ENCODE results near the gene IQCB1.
"Not testable (repeated sequence)": the region's sequence is repeated elsewhere in the genome, so short reads cannot be mapped to it uniquely, and the experiment has no call there.

The IQCB1 gene, protein sequence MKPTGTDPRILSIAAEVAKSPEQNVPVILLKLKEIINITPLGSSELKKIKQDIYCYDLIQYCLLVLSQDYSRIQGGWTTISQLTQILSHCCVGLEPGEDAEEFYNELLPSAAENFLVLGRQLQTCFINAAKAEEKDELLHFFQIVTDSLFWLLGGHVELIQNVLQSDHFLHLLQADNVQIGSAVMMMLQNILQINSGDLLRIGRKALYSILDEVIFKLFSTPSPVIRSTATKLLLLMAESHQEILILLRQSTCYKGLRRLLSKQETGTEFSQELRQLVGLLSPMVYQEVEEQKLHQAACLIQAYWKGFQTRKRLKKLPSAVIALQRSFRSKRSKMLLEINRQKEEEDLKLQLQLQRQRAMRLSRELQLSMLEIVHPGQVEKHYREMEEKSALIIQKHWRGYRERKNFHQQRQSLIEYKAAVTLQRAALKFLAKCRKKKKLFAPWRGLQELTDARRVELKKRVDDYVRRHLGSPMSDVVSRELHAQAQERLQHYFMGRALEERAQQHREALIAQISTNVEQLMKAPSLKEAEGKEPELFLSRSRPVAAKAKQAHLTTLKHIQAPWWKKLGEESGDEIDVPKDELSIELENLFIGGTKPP

DNA sequence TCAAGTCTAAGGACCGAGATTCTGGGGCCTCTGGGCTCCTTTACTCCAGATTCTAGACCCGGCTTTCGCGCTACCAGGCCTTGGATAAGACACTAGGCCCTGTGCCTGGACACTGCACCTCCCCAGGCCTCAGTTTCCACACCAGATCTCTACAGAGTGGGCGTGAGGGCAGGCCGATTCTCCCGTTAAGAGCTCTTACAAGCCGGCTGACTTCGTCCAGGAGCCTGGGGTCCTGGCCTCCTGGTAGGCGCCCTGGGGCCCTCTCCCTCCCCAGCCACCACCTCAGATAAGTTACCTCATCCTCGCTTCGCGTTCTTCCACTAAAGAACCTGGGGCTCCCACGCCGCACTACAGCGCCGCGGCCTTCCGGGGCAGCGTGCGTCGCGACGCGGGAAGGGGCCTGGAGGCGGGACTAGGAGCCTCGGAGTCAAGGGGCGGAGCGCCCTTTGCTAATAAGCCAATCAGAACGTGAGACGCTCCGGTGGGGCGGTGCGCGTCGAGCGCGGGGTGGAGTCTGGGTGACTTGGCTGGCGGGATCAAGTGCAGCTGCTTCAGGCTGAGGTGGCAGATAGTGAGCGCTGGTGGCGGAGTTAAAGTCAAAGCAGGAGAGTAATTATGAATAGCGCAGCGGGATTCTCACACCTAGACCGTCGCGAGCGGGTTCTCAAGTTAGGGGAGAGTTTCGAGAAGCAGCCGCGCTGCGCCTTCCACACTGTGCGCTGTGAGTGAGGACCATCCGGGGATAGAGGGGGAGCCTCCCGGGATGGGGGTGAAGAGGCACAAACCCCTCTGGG is at the start of gene IQCB1, which contains the start of gene EAF2:
Gene IQCB1 (minus strand): TSS at position 390 of the 794 bp plus-strand sequence. CDS start 6,100 bp downstream, outside the sequence.
Gene EAF2 (plus strand): TSS at position 539 of the 794 bp plus-strand sequence. CDS start 77 bp downstream, at position 616.
- DNase-seq: peak; percentile 94 to 97

GRCh38 chr3:121883507-121883906 is 48.6 kb upstream of the IQCB1 start:
- DNase-seq: no peak

- DNase-seq: no peak
Measured at GRCh38 chr3:121878411-121878810, 43.6 kb upstream of the IQCB1 start.

- DNase-seq: no peak
Measured at GRCh38 chr3:121871430-121871829, 36.6 kb upstream of the IQCB1 start.

- no peak for DNase-seq
Measured at GRCh38 chr3:121870717-121871116, 35.9 kb upstream of the IQCB1 start.

- DNase-seq: no peak
Measured at GRCh38 chr3:121869736-121870135, 34.9 kb upstream of the IQCB1 start.

- no peak for DNase-seq
Measured at GRCh38 chr3:121863801-121864200, 28.9 kb upstream of the IQCB1 start.

- DNase-seq: not testable (repeated sequence)
Measured at GRCh38 chr3:121863247-121863646, 28.4 kb upstream of the IQCB1 start.

- DNase-seq: not testable (repeated sequence)
Measured at GRCh38 chr3:121857778-121858177, 22.9 kb upstream of the IQCB1 start.

DNA sequence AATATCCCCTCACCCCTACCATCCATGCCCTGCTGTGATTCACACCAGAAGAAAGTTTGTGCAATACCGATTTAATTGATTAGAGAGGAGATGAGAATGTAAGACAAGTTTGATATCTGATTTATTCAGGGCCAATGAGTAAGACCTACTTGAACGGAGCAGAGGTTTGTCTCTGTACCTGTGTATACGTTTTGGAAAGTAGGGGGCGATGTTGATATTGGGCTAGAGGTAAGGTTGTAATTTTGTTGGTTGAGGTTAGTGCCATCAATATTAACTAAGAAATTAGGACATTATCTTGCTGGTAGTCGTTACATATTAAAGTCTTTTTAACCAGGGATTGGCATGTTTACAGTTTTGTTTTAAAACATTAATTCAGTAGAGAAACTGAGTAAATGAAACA is 20.7 kb upstream of the IQCB1 start:
- no peak for DNase-seq

DNA sequence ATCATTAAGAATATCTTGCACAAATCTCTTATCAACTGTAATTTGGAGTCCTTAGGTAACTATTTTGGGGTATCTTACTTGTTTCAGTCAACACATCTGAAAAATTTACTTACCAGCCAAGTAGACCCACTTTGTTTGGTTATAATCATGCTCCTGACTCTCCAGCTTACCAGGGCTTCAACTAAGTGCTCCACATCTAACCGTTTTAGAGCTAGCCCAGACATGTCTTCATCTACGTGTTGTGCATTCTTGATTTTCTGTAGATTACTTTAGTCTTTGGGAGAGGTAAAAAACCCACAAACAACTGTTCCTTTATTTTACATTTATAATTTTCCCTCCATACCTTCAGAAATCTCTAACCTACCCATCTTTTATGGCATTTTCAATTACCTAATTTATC is 17.4 kb upstream of the IQCB1 start:
- no peak for DNase-seq

GRCh38 chr3:121844892-121845291 is 10.0 kb upstream of the IQCB1 start:
- no peak for DNase-seq

- no peak for DNase-seq
Measured at GRCh38 chr3:121839962-121840361, 5.1 kb upstream of the IQCB1 start.

GRCh38 chr3:121836481-121836880 is 1.6 kb upstream of the IQCB1 start:
- DNase-seq: no peak

DNA sequence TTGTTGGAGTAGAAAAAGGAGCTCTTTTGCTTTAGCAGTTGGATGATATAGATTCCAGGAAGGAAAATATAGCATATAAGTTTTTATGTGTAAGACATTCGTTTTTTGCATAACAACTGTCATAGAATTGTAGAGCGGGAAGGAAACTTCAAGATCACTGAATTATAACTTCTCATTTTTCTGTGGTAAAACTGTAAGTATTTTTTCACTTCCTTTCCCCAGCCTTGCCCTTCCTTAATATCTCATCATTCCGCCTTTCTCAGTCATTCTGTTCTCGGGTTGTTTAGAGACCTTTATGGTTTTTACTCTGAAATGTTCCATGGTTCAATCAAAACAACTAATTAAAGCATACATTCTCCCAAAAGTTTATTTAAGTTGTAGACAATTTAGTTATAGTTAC is 1.2 kb upstream of the IQCB1 start:
- no peak for DNase-seq

GRCh38 chr3:121835465-121835801 is 573 bp upstream of the IQCB1 start:
- peak in 1 of 2 donors; percentile 45 for DNase-seq

DNA sequence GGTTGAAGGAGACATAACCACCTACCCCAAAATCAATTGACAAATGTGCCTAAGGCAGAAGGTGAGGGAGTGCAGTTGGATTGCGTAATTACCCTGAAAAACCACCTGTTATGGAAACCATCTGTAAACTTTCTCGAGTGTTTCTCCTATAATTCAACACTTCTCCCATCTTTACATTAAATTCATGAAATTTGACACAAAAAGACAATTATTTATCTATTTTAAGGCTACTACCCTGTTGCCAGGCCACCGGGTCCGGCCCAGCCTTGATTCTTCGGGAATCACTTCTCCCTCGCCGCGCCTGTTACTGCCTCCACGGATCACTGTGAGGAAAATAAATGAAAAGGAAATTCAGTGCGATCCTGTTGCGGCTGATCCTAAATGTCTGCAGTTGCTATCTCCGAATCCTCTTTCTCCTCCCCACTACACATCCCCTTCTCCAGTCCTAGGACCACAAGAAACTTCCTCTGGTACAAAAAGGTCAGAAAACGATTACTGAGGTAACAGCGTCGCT is 646 bp downstream of the IQCB1 start:
- DNase-seq: peak in 1 of 2 donors; percentile 8

DNA sequence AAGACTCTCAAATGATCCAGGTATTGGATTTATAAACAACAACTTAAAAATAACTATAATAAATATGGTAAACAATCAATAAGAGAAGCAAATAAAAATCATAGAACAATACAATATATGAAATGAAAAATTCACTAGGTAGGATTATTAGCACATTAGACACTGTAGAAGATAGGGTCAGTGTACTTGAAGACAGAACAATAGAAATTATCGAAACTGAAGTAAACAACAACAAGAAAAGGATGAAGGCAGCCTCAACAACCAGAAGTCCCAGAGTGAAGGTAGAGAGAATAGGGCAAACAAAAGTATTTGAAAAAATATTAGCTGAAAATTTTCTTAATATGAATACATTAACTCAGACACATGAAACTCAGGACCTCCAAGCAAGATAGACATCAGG is 11.9 kb downstream of the IQCB1 start:
- DNase-seq: no peak

GRCh38 chr3:121821421-121822199 is 13.2 kb downstream of the IQCB1 start:
- no peak for DNase-seq

GRCh38 chr3:121819236-121819635 is 15.6 kb downstream of the IQCB1 start:
- no peak for DNase-seq

- DNase-seq: no peak
Measured at GRCh38 chr3:121818578-121818977, 16.3 kb downstream of the IQCB1 start.

GRCh38 chr3:121817753-121818152 is 17.1 kb downstream of the IQCB1 start:
- DNase-seq: no peak
